ENCODE measurements around the gene MOB2.

GRCh38 chr11:1499261-1499890 is 12.8 kb upstream of the MOB2 start:
- no peak for TF ChIP-seq POLR2AphosphoS5 (IDR thresholded peaks at IDR 0.05; ENCODE audit: low read depth, low read length)
- TF ChIP-seq SIN3A (IDR thresholded peaks at IDR 0.05; ENCODE audit: borderline replicate concordance, insufficient read depth, low read length), result no peak

Measured in PFSK-1 (cell line).